ENCODE results near the gene CD84.
"Not testable (repeated sequence)": the region's sequence is repeated elsewhere in the genome, so short reads cannot be mapped to it uniquely, and the experiment has no call there.

Gene CD84

DNA sequence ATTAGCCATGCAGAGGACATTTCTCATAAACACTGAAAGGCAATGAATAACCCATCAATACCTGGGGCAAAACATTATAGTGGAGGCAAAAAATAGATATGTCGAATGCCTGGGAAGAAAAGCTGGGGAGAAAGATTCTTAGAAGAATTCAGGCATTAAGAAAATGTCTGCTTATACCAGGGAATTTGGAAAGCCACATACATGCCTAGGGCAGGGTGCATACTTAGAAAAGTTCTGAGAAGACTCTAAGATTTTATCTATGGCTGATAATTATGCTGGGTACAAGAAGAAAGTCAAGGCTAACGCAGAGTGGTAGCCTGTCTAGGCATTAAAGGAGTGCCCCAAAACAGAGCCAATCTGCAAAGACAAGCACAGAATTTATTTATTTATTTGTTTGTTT is 74.6 kb downstream of the CD84 start:
- DNase-seq (ENCODE audit: extremely low read depth, low read depth), result no peak
- TF ChIP-seq, protein P1, sequence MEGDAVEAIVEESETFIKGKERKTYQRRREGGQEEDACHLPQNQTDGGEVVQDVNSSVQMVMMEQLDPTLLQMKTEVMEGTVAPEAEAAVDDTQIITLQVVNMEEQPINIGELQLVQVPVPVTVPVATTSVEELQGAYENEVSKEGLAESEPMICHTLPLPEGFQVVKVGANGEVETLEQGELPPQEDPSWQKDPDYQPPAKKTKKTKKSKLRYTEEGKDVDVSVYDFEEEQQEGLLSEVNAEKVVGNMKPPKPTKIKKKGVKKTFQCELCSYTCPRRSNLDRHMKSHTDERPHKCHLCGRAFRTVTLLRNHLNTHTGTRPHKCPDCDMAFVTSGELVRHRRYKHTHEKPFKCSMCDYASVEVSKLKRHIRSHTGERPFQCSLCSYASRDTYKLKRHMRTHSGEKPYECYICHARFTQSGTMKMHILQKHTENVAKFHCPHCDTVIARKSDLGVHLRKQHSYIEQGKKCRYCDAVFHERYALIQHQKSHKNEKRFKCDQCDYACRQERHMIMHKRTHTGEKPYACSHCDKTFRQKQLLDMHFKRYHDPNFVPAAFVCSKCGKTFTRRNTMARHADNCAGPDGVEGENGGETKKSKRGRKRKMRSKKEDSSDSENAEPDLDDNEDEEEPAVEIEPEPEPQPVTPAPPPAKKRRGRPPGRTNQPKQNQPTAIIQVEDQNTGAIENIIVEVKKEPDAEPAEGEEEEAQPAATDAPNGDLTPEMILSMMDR (IDR thresholded peaks at IDR 0.05; ENCODE audit: low read depth, low read length), result no peak

DNA sequence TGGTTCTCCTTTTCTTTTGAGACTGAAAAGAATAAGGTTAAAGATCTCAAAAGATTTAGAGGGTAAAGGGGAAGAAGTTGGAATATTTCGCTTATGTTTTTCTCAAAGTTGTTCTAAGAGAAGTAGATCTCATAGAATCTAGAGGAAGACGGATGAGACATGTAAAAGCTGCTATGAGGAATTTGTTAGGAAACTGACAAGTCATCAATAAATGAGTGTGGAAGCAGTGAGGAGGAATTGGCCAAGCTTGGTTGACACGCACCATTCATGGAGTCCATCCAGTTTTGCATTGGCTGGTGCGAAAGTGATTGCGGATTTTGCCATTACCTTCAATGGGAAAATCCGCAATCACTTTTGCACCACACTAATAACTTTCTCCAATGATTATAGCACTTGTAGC is 76.2 kb downstream of the CD84 start:
- TF ChIP-seq, protein P1 (IDR thresholded peaks at IDR 0.05; ENCODE audit: low read depth, low read length), result no peak
- DNase-seq (ENCODE audit: extremely low read depth, low read depth), result no peak

DNA sequence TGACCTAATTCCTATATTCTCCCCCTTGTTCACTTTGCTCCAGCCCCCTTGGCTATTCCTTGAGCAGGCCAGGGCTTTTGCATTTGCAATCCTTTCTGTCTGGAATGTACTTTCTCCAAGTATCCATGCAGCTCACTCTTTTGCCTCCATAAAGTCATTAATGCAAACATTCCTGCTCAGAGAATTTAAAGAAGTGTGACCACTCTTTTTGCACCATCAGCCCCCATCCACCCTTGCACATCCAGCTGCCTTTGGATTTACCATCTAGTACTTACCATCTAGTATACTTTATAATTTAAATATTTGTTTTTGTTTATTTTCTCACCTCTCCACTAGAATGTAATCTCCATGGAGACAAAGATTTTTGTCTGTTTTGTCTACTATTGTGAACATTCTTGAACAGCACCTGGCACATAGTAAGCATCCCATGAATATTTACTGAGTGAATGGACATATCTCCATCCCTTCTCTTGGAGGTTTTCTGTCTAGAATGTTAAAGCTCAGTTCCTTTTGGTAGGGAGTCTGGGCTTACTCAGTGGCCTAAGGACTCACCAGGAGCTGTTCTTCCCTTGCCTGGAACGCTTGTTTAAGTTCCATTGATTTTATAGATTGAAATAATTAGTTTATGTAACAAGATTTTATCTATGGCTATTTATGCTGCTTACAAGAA is 78.8 kb downstream of the CD84 start:
- TF ChIP-seq, protein P1 (IDR thresholded peaks at IDR 0.05; ENCODE audit: low read depth, low read length), result no peak
- DNase-seq (ENCODE audit: extremely low read depth, low read depth), result no peak

DNA sequence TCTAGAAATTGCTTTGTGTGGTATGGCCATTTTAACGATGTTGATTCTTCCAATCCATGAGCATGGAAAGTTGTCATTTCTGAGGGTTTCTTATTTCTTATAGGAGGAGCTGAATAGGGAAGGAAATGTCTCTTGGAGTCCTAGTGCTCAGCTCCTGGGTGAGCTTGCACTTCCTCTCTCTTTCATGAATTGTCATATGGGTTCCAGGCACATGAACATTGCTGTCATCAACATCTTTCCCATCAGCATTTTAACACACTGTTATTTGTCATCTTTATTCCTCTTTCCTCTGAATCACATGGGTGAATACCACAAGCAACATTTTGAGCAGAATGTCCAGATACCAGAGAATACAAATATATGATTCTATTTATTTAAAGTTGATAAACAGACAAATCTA is 79.7 kb downstream of the CD84 start:
- TF ChIP-seq, protein P1 (IDR thresholded peaks at IDR 0.05; ENCODE audit: low read depth, low read length), result no peak
- no peak for DNase-seq (ENCODE audit: extremely low read depth, low read depth)

DNA sequence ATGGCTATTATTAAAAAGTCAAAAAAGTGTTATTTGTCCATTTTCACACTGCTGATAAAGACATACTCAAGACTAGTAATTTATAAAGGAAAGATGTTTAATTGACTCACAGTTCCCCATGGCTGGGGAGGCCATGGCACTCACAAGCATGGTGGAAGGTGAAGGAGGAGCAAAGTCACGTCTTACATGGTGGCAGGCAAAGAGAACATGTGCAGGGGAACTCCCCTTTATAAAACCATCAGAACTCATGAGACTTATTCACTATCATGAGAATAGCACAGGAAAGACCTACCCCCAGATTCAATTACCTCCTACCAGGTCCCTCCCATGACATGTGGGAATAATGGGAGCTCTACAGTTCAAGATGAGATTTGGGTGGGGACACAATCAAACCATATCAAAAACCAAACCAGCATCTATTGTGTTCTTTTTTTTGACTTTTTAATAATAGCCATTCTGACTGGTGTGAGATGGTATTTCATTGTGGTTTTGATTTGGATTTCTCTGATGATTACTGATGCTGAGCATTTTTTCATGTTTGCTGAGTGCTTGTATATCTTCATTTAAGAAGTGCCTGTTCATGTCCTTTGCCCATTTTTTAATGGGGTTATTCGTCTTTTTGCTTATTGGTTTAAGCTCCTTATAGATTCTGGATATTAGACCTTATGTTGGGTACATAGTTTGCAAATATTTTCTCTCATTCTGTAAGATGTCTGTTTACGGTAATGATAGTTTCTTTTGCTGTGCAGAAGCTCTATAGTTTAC is 80.8 kb downstream of the CD84 start:
- not testable (repeated sequence) for DNase-seq (ENCODE audit: extremely low read depth, low read depth)

DNA sequence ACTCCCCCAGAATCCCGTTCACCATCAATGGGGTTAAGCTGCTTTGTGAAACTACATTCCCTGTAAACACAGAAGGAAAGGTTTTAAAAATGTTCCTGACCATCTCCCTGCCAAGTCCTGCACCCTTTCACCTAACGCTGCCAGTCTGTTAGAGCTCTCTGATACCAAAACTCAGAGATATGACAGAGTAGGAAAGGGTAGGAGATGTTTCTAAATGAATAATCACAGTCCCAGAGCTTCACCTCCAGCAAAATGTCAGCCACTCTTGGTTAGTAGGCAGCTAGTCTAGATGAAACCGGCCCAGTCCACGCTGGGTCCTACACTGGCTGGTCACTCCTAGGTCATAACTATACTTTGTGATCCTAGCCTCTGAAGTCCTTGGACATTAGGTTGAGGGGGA is 83.0 kb downstream of the CD84 start:
- TF ChIP-seq, protein P1 (IDR thresholded peaks at IDR 0.05; ENCODE audit: low read depth, low read length), result no peak
- DNase-seq (ENCODE audit: extremely low read depth, low read depth), result no peak

DNA sequence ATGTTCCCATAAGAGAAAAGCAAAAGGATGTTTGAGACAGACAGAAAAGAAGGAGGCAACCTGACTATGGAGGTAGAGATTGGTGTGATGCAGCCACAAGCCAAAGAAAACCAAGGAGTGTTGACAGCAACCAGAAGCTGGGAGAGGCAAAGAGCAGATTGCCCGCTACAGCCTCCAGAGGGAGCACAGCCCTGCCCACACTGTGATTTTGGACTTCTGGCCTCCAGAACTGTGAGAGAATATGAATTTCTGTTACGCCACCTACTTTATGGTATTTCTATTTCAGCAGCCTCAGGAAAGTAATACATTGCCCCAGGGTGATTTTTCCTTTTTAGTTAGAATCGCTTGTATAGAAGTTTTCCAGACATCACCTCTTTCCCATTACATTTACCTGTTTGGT is 84.7 kb downstream of the CD84 start:
- no peak for DNase-seq (ENCODE audit: extremely low read depth, low read depth)
- TF ChIP-seq, protein P1 (IDR thresholded peaks at IDR 0.05; ENCODE audit: low read depth, low read length), result no peak

All from AG09319 (cell line).